ENCODE results near the gene ARL3.

Gene ARL3

DNA sequence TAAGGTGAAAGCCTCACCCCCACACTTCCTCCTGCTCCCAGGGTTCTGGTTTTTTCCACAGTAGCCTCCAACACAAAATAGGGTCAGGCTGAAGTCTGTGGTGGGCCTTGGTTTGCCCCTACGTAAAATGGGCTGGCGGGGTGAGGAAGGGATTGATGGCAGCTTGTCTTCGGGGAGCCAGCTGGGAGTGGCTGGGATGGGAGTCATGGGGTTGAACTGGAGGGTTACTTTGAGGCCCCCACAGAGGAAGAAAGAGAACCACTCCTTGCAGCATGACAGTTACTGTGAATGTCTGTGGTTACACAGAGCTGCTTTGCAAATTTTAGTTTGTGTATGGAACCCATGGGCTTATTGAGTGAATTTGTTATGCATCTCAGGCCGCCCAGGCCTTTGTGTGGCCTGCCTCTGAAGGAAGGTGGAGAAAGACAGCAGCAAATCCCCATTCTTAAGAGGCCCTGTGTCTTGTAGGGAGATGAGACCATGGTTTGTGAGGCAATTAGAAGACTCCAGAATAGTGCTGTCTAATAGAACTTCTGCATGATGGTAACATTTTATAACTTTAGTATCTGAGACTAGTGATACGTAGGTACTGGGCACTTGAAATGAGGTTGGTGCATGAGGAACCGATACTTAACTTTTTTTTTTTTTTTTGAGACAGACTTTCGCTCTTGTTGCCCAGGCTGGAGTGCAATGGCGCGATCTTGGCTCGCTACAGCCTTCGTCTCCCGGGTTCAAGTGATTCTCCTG is 61.9 kb downstream of the ARL3 start:
- no peak for DNase-seq (ENCODE audit: low read depth, low spot score)

DNA sequence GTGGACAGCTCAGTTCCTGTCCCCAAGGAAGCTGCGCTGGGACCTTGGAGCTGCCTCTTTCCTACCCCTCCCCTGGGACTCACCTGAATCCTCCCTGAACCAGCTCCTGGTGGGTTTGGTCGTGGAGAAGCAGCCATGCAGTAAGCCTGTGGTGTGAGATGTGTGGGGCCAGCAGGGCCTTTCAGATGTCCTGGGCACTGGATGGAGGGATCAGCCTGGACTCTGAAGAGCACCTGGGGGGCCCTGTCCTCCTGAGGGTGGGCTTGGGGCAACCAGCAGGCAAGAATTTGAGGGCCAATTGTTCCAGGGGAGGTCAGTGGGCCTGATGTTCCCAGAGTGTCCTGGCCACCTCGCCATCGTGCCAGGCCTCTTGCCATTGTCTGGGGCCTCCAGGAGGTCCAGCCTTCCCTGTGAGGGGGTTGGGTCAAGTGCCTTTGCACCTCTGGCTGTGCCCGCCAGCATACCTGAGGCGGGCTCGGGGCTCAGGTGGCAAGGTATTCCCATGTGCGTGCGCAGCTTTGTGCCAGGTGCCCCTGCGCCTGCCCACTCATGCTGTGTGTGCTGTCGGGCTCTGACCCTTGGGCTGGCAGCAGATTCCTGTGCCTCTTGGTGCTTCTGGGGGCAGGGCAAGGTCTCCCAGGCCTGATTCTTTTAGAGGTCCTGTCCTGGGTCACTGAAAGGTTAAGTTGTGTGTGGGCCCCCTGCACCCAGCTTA is 62.6 kb downstream of the ARL3 start:
- no peak for DNase-seq (ENCODE audit: low read depth, low spot score)

GRCh38 chr10:102650655-102651454 is 63.3 kb downstream of the ARL3 start:
- DNase-seq (ENCODE audit: low read depth, low spot score), result no peak

GRCh38 chr10:102649797-102650654 is 64.2 kb downstream of the ARL3 start:
- no peak for DNase-seq (ENCODE audit: low read depth, low spot score)

DNA sequence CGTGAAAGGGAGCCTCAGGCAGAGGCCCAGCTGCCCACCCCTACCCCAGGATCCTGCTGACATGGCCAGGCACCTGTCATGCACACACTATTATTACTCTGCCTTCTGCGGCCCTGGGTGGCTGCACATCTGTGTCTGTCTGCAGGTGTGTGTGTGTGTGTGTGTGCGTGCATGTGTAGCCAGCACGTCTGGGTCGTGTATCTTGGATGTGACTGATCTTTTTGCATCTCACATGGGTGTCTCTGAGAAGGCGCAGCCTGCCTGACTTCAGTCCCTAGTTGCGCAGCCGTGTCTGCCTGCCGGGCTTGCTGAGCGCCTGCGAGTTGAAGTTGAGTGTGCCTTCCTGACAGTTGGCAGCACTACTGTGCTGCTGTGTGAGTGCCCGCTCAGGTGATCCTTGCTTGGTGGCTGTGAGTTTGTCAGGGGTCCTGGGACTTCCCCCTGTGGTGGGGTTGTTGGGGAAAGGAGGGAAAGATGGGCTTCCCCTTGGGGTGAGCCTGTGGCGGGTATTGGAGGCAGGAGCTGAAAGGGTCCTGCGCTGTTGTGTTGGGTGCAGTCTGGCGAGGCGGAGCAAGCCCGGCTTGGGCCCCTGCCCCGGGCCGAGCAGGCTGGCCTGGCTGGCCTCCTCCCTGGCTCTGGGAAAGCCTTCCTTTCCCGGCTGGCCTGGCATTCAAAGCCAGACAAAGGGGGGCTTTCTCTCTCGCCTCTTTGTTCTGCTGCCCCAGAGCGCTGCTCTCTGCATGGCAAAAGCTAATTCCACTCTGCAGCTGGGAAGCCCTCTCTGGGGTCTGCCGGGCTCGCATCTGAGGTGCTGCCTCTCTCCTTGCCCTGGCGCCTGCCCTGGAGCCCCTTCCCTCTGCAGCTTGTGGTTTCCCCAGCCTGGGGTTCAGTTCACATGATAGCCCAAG is 65.1 kb downstream of the ARL3 start:
- no peak for DNase-seq (ENCODE audit: low read depth, low spot score)

DNA sequence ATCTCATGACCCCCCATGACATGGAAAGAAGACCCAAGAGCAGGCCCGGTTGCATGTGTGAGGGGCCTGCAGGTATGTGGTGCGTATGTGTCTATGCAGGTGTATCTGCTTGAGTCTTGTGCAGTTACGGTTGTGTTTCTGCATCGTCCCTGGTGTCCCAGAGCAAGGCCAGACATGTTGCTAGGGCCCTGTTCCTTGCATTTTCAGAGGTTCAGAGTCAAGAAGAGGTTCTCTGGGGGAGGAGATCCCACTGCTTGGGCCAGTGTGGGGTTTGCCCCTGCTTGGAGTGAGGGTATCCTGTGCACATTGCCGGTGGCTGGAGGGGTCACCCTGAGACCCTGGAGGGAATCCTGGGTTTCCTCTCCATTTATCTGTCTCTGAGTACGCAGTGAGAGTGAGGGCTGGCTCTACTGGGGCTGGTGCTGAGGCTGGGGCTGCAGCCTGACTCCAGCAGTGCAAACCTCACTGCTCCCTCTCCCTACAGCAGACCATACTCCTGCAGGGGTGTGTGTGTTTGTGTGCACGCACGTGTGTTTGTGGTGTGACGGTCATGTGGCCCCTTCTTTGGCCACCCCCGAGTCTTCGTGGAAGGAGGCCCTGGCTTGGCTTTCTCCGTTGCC is 65.8 kb downstream of the ARL3 start:
- no peak for DNase-seq (ENCODE audit: low read depth, low spot score)

GRCh38 chr10:102647443-102648268 is 66.5 kb downstream of the ARL3 start:
- no peak for DNase-seq (ENCODE audit: low read depth, low spot score)

DNA sequence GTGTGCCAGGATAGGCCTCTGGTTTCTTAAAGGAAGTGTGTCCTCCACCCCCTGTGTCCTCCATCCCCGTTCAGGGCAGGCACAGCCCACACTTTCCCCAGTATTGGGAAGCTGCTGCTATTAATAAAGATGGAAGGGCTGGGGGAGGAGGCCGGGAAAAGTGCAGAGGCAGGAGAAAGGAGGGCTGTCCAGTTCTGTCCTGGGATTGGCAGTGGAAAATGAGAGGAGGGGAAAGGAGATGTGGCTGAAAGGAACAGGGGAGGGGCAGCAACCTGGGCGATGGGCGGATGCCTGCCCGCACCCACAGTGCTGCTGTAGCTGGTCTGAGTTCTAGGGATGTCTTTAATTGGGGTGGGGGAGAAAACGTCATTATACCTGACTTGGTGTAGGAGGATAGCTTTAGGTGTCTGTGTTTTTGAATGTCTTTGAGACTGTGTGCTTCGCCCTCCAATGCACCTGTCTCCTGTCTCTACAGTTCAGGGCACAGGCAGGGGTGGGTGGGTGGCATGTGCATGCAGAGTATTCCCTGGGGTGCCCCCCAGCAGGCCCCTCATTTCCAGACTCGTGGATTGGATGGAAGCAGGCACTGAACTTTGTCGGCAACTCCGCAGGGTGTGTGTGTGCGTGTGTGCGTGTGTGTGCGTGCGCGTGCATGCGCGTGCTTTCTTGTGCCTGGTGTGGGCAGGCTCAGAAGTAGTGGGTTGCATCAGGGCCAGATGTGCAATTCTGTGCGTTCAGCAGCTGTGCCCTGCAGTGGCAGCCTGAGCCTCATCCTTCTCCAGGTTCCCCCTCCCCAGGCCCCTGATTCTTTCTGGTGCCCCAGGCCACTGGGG is 67.4 kb downstream of the ARL3 start:
- no peak for DNase-seq (ENCODE audit: low read depth, low spot score)

DNA sequence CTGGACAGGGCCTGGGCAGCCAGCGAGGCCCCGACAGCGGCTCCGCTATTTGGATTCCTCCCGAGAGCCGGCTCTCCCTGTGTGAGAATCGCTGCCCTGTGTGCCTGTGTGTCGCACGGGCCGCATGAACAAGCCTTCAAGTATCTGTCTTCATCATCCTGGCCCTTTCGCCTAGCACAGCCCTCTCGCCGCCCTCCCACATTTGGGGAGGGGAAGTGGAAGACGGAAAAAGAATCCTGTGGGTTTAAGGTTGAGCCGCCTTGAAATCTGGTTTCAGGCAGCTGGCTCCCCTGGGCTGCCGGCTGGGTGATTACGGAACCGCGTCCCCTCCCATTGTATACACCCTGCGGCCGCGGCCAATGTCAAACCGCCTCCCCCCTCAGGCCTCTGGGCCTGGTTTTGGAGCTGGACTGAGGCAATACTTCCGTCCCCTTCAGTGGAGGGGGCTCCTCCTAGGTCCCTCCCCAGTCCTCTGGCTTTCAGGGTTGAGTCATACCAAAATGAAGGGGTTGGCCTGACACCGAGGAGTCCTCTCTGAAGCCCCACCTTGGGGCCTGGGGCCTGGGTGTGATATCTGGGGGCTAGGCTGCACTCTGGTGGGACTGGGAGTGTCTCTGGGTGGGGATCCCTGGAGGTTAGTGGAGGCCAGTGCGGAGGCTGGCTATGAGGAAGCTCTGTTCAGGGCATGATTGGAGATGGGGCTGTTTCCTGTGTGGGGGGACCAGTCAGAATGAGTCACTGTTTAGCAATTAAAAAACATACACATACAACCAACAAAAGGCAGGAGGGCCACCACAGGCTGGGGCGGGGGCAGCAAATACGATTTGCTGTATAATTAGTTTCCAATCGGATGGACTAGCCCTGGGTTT is 68.2 kb downstream of the ARL3 start:
- DNase-seq (ENCODE audit: low read depth, low spot score), result no peak

DNA sequence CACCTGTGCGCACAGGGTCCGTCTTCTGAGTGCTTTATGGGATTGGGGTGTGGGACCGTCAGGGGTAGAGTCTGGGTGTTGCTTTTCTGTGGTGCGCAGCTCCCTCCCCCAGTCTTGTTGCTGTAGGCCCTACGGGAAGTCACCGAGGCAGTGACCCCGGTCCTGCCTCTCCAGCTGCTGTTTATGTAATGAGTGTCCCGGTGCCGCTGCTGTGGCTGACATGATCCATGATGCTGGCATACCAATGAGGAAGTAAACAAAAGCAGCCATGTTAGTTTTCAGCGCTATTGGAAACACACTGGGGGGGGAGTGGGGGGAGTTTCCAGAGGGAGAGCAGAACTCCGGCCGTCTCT is 68.8 kb downstream of the ARL3 start:
- DNase-seq (ENCODE audit: low read depth, low spot score), result no peak

- no peak for DNase-seq (ENCODE audit: low read depth, low spot score)
Measured at GRCh38 chr10:102644646-102645387, 69.4 kb downstream of the ARL3 start.

DNA sequence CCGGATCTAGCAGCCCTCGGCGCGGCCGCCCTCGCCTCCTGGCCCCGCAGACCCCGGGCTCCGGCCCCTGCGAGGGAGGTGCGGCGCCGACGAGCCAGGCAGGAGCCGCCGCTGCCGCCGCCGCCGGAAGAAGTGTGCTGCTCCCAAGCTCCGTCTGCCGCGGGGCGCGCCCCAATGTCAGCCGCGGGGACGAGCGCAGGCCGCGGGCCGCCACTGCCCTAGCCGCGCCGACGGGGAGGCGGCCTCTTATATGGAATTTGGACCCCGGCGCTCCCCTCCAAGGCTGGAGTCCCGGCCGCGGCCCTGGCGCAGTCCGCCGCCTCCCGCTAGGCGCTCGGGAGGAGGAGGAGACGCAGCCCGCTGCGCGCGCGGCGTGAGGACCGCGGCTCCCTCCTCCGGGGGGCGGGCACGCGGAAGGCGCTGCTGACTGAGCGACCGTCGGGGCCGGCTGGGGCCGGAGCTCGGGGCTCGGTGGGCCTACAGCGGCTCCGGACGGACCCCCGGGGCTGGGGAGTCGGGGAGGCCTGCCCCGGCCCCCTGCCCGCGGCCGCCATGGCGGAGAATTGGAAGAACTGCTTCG is 70.0 kb downstream of the ARL3 start, which contains the start of gene TRIM8:
Gene TRIM8 (plus strand): TSS at position 414 of the 580 bp plus-strand sequence. CDS start 139 bp downstream, at position 553.
- DNase-seq (ENCODE audit: low read depth, low spot score), result no peak

GRCh38 chr10:102643336-102644065 is 70.7 kb downstream of the ARL3 start:
- DNase-seq (ENCODE audit: low read depth, low spot score), result no peak

GRCh38 chr10:102642736-102643335 is 71.4 kb downstream of the ARL3 start:
- no peak for DNase-seq (ENCODE audit: low read depth, low spot score)

Data from iPS DF 19.7 (cell line).